HCT116 (cell line): ENCODE measurements around the gene SYNC. TPM values are rescaled to one million over a fixed set of nuclear protein-coding genes. Genes with fewer than 3 reads are reported as not detected.
A peak's percentile ranks its signal among the peaks of the same experiment; 100 is the strongest.
"Not testable (repeated sequence)": the region's sequence is repeated elsewhere in the genome, so short reads cannot be mapped to it uniquely, and the experiment has no call there.

ENCODE experiments used
- ATAC-seq: fragments of 200-7000 bp; cut with Tn5 transposase; 2 replicates; pipeline ENCODE4 v1.9.1; 2020; ENCODE audit warnings: mild to moderate bottlenecking, moderate library complexity
- BruUV-seq: library from RNA; stranded (reverse); fragments of 400-500 nt; replicated peaks from 2 replicates; lab custom pipeline; 2021; lab: Mats Ljungman, UMichigan
- CTCF ChIA-PET: fragments of 300-600 bp; sonication (Branson Sonifier 250); formaldehyde crosslinking; loops from one replicate; lab custom pipeline; 2021; ENCODE audit warnings: antibody characterized with exemption; lab: Charles Lee
- POLR2A ChIA-PET: fragments of 300-600, 350-600 bp; sonication (Branson Sonifier 250); formaldehyde crosslinking; loops from one replicate; lab custom pipeline; 2021; ENCODE audit warnings: antibody characterized with exemption; lab: Charles Lee
- RAD21 ChIA-PET, 2 experiments: fragments of 300-600 bp; sonication (Branson Sonifier 250); formaldehyde crosslinking; loops; one replicate each; lab custom pipeline; 2023; ENCODE audit warnings: low total read pairs in 2 of 2; ENCODE audit not compliant: uncharacterized antibody in 2 of 2, unreplicated experiment in 2 of 2, low non-redundant PET in 1 of 2; lab: Charles Lee
- DNase-seq: peaks from one replicate; pipeline ENCODE4 v3.0.0-alpha.2; 2010; ENCODE audit warnings: low read depth, low spot score
- H2AFZ ChIP-seq: fragments of 200-600 bp; shearing (Covaris generic), sonication (generic); 2 replicates; pipeline ENCODE4 v1.6.1; 2017; ENCODE audit warnings: low read depth, mixed run types, mixed read lengths, antibody characterized with exemption, low read length; ENCODE audit not compliant: poor library complexity, severe bottlenecking
- H3K27ac ChIP-seq: 2 replicates; pipeline ENCODE4 v1.5.1; 2012; ENCODE audit warnings: low read depth, low read length
- H3K27me3 ChIP-seq: fragments of 200-600 bp; sonication (generic); 2 replicates; pipeline ENCODE4 v1.6.1; 2016; ENCODE audit warnings: mixed run types, low read length, mixed read lengths; ENCODE audit not compliant: insufficient read depth
- H3K36me3 ChIP-seq, 2 experiments: fragments of 200-500 bp in 1 of 2; fragments of 200-600 bp in 1 of 2; sonication (Bioruptor generic) in 1 of 2; sonication (generic) in 1 of 2; 2 replicates each; pipeline versions ENCODE4 v1.5.1 to v1.6.1; 2014 to 2016; ENCODE audit warnings: low read length in 2 of 2, inconsistent platforms in 1 of 2, mixed read lengths in 1 of 2, mixed run types in 1 of 2; ENCODE audit not compliant: insufficient read depth in 2 of 2, control insufficient read depth in 1 of 2
- H3K4me1 ChIP-seq, 2 experiments: fragments of 200-600 bp in 1 of 2; sonication (generic) in 1 of 2; 2 replicates each; pipeline versions ENCODE4 v1.5.1 to v1.6.1; 2012 to 2017; ENCODE audit warnings: low read length in 2 of 2, inconsistent platforms in 1 of 2, mild to moderate bottlenecking in 1 of 2, mixed read lengths in 1 of 2, mixed run types in 1 of 2, moderate library complexity in 1 of 2; ENCODE audit not compliant: insufficient read depth in 2 of 2, control insufficient read depth in 1 of 2
- H3K4me2 ChIP-seq: fragments of 200-600 bp; sonication (generic); 2 replicates; pipeline ENCODE4 v1.6.1; 2017; ENCODE audit warnings: mixed run types, low read length, mixed read lengths
- H3K4me3 ChIP-seq, 2 experiments: fragments of 200-600 bp in 1 of 2; sonication (generic) in 1 of 2; replicated peaks in 1 of 2; 2 replicates each; pipeline ENCODE4 v1.5.1; 2011 to 2016; ENCODE audit warnings: low read length in 2 of 2, control low read depth in 1 of 2, low read depth in 1 of 2, mild to moderate bottlenecking in 1 of 2, mixed read lengths in 1 of 2, mixed run types in 1 of 2
- H3K79me2 ChIP-seq: fragments of 200-600 bp; sonication (generic); 2 replicates; pipeline ENCODE4 v1.6.1; 2017; ENCODE audit warnings: mild to moderate bottlenecking, mixed run types, low read length, moderate library complexity, mixed read lengths; ENCODE audit not compliant: insufficient read depth
- H3K9ac ChIP-seq: fragments of 200-600 bp; sonication (generic); 2 replicates; pipeline ENCODE4 v1.6.1; 2016; ENCODE audit warnings: low read length, mixed read lengths
- H3K9me2 ChIP-seq: fragments of 200-600 bp; sonication (generic), shearing (Covaris generic); 2 replicates; pipeline ENCODE4 v1.6.1; 2017; ENCODE audit warnings: mixed run types, mild to moderate bottlenecking, moderate library complexity; ENCODE audit not compliant: insufficient read depth
- H3K9me3 ChIP-seq, 2 experiments: fragments of 200-500 bp in 1 of 2; fragments of 200-600 bp in 1 of 2; sonication (Bioruptor generic) in 1 of 2; sonication (generic) in 1 of 2; 2 replicates each; pipeline ENCODE4 v1.6.1; 2014 to 2017; ENCODE audit warnings: low read length in 2 of 2, mixed read lengths in 2 of 2, inconsistent platforms in 1 of 2, low read depth in 1 of 2, mild to moderate bottlenecking in 1 of 2, mixed run types in 1 of 2, moderate library complexity in 1 of 2; ENCODE audit not compliant: control insufficient read depth in 1 of 2, insufficient read depth in 1 of 2
- H4K20me1 ChIP-seq: fragments of 200-600 bp; sonication (generic), shearing (Covaris generic); 2 replicates; pipeline ENCODE4 v1.6.1; 2017; ENCODE audit warnings: mixed run types, mild to moderate bottlenecking, moderate library complexity; ENCODE audit not compliant: insufficient read depth
- CTCF ChIP-seq, 3 experiments: fragments of 200-600 bp in 1 of 3; sonication (generic) in 1 of 3; IDR thresholded peaks in 2 of 3; conservative IDR thresholded peaks in 1 of 3; 2 replicates each; pipeline ENCODE4 v1.5.1; 2012 to 2017; ENCODE audit warnings: low read depth in 2 of 3, low read length in 2 of 3, antibody characterized with exemption in 1 of 3, borderline replicate concordance in 1 of 3, control low read depth in 1 of 3, mild to moderate bottlenecking in 1 of 3, mixed read lengths in 1 of 3, mixed run types in 1 of 3, moderate library complexity in 1 of 3; ENCODE audit not compliant: insufficient read depth in 1 of 3
- RAD21 ChIP-seq: IDR thresholded peaks from 2 replicates; pipeline ENCODE4 v1.6.1; 2012; ENCODE audit warnings: low read depth, mild to moderate bottlenecking
- intact Hi-C: fragments of 100-400 bp; cut with micrococcal nuclease; formaldehyde crosslinking; loops from 2 replicates; pipeline ENCODE4 v1.10.0; 2022
- total RNA-seq: library from RNA; stranded (reverse); gene quantifications from one replicate; pipeline ENCODE4 v1.2.1, GENCODE V29; 2021; ENCODE audit not compliant: unreplicated experiment

The SYNC gene
- total RNA-seq, 1 experiment from 2014 or later, result 1.3 TPM

GRCh38 chr1:32711221-32711620 lies 8.7 kb upstream of the SYNC start:
- intact Hi-C loops, BruUV-seq: not testable (repeated sequence)
- H3K9ac ChIP-seq, result 0 out of 2 replicates have a peak overlapping the region, but pooled peaks have one; percentile 50

GRCh38 chr1:32709476-32709875 lies 6.9 kb upstream of the SYNC start:
- ChIA-PET RAD21 (interaction anchor here (0.8 to 1.0 kb wide), 2 partner anchors 63 to 65 kb away, joined by 3 read pairs; no protein-coding TSS in a partner anchor), POLR2A (no interaction called here), CTCF (interaction anchor here (1.3 kb wide), 1 partner anchor 64 kb away, joined by 8 read pairs; no protein-coding TSS in a partner anchor)
- no peaks in the 10 kb centered on the region for H3K9me2 ChIP-seq
- H3K27me3 ChIP-seq, result no peaks in the 10 kb centered on the region
- ATAC-seq (no peak), DNase-seq (no peak)
- H3K79me2 ChIP-seq, result no peaks in the 10 kb centered on the region
- H3K27ac ChIP-seq, result no peak overlapping the region
- no peaks in the 10 kb centered on the region for H3K36me3 ChIP-seq
- H3K4me2 ChIP-seq, result no peak overlapping the region
- no peaks in the 10 kb centered on the region for H3K9me3 ChIP-seq
- H4K20me1 ChIP-seq, result no peaks in the 10 kb centered on the region
- no peak overlapping the region for H2AFZ ChIP-seq
- intact Hi-C loops, result no loop called here
- H3K4me3 ChIP-seq, result no peak overlapping the region
- no TSS peak for BruUV-seq
- TF ChIP-seq RAD21 (no peak), CTCF (IDR thresholded peaks at IDR 0.05 in 2 of 3, conservative IDR thresholded peaks at IDR 0.05 in 1 of 3; ENCODE audit: borderline replicate concordance in 1 of 3, insufficient read depth in 1 of 3, low read depth in 2 of 3, low read length in 2 of 3) (peak in 2 of 3 experiments; percentile 4 to 16; a peak in 2 of 6 replicates)
- peaks cover 15 to 28% of the 10 kb centered on the region in 2 experiments for H3K4me1 ChIP-seq
- no peak overlapping the region for H3K9ac ChIP-seq

More at GRCh38 chr1:32711221-32711620, 8.7 kb upstream of the SYNC start:
- DNase-seq, H3K9me3 ChIP-seq, H3K36me3 ChIP-seq, H3K9me2 ChIP-seq, H3K27ac ChIP-seq, H2AFZ ChIP-seq, H4K20me1 ChIP-seq, H3K27me3 ChIP-seq, H3K4me3 ChIP-seq, ATAC-seq, H3K79me2 ChIP-seq: not testable (repeated sequence)
- Histone ChIP-seq H3K4me1 (peaks cover 22 to 37% of the 10 kb centered on the region in 2 experiments), H3K4me2 (peak overlapping the region; percentile 76; the same call in 1 of the 2 replicates)
- CTCF ChIA-PET, result interaction anchor here (0.7 to 3.3 kb wide), 11 partner anchors 12 to 262 kb away, joined by 3 to 108 read pairs (median 4); no protein-coding TSS in a partner anchor
- RAD21 ChIA-PET, result interaction anchor here in 1 of 2 experiments (2.3 kb wide), 1 partner anchor 62 kb away, joined by 31 read pairs; no protein-coding TSS in a partner anchor
- POLR2A ChIA-PET, result interaction anchor here (0.9 to 2.1 kb wide), 2 partner anchors 12 to 62 kb away, joined by 3 to 13 read pairs; no protein-coding TSS in a partner anchor
